Activated naive CD8-positive, alpha-beta T cell treated with anti-CD3 and anti-CD28 coated beads, Interleukin-2, amount 50 U/mL, for 16 hours (primary cell): Measurements from ENCODE around the gene KIAA1143.

Experiments used
- DNase-seq: peaks from one replicate; pipeline ENCODE4 v3.0.0-alpha.2; 2020; ENCODE audit warnings: low read depth, low spot score

The KIAA1143 gene

DNA sequence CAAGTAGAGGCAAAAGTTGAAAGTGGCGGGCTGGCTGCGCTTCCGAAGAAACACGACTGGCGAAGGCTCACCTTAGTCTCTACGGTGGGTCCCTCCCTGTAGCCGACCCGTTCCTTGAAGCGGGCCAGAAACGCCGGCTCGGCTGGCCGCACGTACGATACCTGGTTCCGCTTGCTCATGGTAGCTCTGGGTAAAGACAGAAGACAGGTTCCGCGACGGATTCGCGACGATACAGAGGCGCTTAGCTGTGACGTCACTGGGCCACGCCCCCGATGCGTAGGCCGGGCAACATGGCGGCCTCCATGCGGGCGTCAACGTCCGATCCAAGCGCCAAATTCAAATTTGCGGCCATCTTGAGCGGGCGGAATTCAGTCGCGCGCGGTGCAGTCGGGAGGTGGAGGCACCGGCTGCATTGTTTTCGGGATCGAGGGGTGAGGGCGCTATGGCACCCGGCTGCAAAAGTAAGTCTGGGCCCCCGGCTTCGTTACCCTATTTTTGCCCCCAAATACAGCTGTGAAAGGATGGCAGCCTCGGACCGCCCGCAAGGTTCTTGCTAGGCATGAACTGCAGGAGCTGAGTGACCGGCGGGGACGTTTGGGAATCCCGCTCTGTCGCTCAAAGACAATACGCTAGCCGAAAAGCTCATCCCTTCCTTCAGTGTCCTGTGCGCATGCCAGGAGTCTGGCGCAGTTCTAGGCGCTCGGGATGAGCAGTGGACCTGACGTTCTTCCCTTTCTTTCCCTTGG is at the start of gene KIAA1143, which contains the start of gene KIF15:
Gene KIAA1143 (minus strand): TSS at position 196 of the 746 bp plus-strand sequence. CDS start 17 bp downstream, at position 179.
Gene KIF15 (plus strand): TSS at position 371 of the 746 bp plus-strand sequence. CDS start 72 bp downstream, at position 443.
- DNase-seq = peak; percentile 98

GRCh38 chr3:44805960-44806359 is 44.5 kb upstream of the KIAA1143 start:
- no peak for DNase-seq

- no peak for DNase-seq
Observed at GRCh38 chr3:44803298-44803697, 41.9 kb upstream of the KIAA1143 start.

- no peak for DNase-seq
Observed at GRCh38 chr3:44802011-44802410, 40.6 kb upstream of the KIAA1143 start.

GRCh38 chr3:44795197-44795596 is 33.8 kb upstream of the KIAA1143 start:
- no peak for DNase-seq

- DNase-seq = no peak
Observed at GRCh38 chr3:44782891-44783290, 21.5 kb upstream of the KIAA1143 start.

DNA sequence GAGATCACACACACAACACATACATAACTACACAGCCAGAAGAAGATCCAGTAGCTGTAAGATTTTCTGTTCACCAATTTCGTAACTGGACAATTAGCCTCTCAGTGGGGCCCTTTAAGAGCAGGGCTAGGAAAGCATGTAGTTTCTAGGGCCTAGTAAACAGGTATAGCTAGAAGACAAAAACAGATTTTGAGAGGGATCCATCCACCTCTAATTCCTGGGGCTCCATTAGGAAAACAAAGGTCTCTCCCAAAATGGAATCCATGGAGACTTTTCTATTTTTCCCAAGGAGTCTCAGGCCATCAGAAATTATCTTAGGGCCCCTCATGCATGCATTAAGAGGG is 10.7 kb upstream of the KIAA1143 start:
- DNase-seq = no peak

DNA sequence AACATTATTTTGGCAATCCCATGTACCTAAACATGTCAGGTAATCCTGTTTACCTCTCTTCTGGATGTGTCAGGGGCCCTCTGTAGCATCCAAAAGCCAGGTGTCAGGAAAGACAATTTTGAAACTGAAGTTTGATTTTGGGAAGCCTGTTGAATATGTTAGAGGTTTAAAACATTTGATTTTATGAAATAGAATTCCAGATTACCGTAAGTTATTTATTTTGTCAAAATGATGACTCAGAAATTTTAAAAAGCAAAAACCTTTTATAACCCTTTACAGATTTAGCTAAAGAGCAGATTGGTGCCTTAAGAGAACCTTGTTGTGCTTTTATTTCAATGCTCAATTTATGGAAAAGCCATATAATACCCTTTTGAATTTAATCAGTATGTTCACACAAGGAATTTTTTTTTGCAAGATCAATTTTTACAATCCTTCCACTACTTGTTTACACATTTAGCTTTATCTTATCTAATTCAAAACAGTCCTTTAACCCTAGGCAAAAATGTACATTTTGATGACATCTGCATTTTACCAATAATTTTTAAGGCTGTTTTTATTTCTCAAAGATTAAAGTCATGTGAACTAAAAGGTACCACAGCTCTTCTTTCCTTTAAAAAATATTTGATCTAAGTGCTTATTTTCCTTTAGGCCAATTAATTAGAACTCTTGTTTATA is 10.1 kb upstream of the KIAA1143 start:
- no peak for DNase-seq

- DNase-seq = no peak
Observed at GRCh38 chr3:44764248-44764647, 2.8 kb upstream of the KIAA1143 start.

- no peak for DNase-seq
Observed at GRCh38 chr3:44762690-44763089, 1.3 kb upstream of the KIAA1143 start.

GRCh38 chr3:44762170-44762677 is 805 bp upstream of the KIAA1143 start:
- no peak for DNase-seq

GRCh38 chr3:44761101-44761423 is 357 bp downstream of the KIAA1143 start:
- no peak for DNase-seq

GRCh38 chr3:44734646-44735168 is 26.7 kb downstream of the KIAA1143 start:
- DNase-seq = no peak

- peak; percentile 57 for DNase-seq
Observed at GRCh38 chr3:44729384-44729910, 32.0 kb downstream of the KIAA1143 start, which contains the start of gene ZNF501. ZNF501 (plus strand) TSS chr3:44729635; CDS start chr3:44734422, 4,787 bp downstream.

- DNase-seq = no peak
Observed at GRCh38 chr3:44722103-44722401, 39.4 kb downstream of the KIAA1143 start.

DNA sequence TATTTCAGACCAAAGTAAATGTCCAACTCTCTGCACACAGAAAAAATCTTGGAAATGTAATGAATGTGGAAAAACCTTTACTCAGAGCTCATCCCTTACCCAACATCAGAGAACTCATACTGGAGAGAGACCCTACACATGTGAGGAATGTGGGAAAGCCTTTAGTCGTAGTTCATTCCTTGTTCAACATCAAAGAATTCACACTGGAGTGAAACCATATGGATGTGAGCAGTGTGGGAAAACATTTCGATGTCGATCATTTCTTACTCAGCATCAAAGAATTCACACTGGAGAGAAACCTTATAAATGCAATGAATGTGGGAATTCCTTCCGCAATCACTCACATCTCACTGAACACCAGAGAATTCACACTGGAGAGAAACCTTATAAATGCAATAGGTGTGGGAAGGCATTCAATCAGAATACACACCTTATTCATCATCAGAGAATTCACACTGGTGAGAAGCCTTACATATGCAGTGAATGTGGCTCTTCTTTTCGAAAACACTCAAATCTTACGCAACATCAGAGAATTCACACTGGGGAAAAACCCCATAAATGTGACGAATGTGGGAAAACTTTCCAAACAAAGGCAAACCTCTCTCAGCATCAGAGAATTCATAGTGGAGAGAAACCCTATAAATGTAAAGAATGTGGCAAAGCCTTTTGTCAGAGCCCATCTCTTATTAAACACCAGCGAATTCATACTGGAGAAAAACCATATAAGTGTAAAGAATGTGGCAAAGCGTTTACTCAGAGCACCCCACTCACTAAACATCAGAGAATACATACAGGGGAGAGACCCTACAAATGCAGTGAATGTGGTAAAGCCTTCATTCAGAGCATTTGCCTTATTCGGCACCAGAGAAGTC is 40.0 kb downstream of the KIAA1143 start:
- no peak for DNase-seq

DNA sequence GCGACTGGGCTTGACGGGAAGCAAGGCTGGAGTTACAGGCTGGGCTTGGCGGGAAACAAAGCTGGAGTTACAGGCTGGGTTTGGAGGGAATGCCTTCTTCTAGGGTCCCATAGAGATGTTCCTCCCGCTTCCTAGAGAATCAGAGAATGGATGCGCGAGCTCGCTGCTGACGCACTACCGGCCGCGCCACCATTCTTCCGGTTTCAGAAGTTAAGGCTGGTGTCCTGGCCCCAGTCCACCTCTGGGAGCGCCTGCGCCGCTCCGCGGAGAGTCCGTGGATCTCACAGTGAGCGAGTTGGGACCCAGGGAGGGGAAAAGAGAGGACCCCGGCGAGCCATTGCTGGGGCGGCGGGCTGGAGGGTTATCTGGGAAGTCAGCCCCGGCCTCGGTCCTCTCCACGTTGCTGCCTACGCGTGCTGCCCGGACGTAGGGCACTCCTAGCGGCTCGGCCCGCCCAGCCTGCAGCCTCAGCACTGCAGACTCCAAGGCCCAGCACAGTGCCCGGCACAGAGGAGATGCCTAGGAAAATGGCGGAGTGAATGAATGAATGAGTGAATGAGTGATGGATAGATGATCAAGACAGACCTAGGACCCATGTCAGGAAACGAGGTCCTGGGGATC is 48.9 kb downstream of the KIAA1143 start, which contains the start of gene ZNF502:
Gene ZNF502 (plus strand): TSS at position 206 of the 621 bp plus-strand sequence. CDS start 7,602 bp downstream, outside the sequence.
- DNase-seq = peak; percentile 15
